ENCODE measurements around the gene RIMOC1. TPM values are rescaled to one million over a fixed set of nuclear protein-coding genes. Genes with fewer than 3 reads are reported as not detected.

Gene RIMOC1
- total and polyA plus RNA-seq, 2 of the 8 experiments (the other 6 are each of a cell fraction or from before 2014, with no cell fraction given), result 20.6 to 35.1 TPM

DNA sequence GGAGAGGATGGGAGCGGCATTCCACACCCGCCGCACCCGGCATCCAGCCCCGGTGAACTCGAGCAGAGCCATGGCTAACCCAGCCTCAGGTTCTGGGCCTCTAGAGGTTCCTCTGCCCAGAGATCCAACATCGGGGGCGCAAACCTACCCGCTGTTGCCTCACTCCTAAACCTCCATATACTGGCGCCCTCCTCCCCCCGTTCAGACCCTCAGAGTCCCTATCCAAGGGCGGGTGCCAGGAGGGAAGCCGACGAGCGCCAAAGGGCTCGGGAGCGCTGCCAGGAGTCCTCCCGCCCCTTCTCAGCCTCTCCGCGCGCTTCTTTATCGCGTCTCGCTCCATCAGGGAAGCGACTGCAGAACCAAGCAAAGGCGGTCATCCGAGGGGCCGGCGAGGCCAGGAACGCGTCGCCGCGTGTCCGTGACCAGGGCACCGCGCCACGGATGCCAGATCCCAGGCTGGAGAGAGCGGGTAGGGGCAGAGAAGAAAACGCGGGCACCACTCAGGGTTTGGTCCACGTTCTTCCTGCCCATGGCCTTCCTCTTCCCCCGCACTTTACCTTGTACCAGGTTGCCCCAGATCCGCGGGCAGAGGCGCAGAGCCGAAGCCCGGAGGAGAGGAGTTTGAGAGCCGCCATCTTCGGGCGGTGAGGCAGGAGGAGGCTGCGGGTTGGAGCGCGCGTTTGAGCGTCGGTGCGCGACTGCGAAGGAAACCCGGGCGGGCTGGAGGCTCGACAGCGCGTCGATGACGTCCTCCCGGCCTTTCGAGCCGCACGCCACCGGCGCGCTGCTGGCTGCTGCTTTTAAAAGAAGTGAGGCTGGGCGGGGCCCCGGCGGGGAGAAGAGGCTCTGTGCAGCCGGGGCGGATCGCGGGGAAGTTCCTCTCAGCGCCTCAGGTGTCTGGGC, 34.2 kb upstream of the RIMOC1 start, which contains the start of gene OXCT1 (continued):
- TF ChIP-seq, protein P1, sequence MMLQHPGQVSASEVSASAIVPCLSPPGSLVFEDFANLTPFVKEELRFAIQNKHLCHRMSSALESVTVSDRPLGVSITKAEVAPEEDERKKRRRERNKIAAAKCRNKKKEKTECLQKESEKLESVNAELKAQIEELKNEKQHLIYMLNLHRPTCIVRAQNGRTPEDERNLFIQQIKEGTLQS (IDR thresholded peaks at IDR 0.05; ENCODE audit: insufficient read depth, low read depth, low read length), result no peak
- TF ChIP-seq RAD21 (IDR thresholded peaks at IDR 0.05 in 1 of 2, conservative IDR thresholded peaks at IDR 0.05 in 1 of 2; ENCODE audit: low read depth in 2 of 2, low read length in 2 of 2), result 0 out of 4 replicates have a peak, but pooled peaks of 1 of the 2 experiments have one; percentile 0
- TF ChIP-seq TBP (IDR thresholded peaks at IDR 0.05; ENCODE audit: low read depth, low read length), result peak; percentile 88
- peak; percentile 86 for TF ChIP-seq PHF8 (conservative IDR thresholded peaks at IDR 0.05; ENCODE audit: low read depth, low read length)
- TF ChIP-seq RBBP5 (IDR thresholded peaks at IDR 0.05; ENCODE audit: borderline replicate concordance, low read depth, low read length), result peak; percentile 77; the same call in 1 of the 2 replicates
- no peak for TF ChIP-seq NANOG (IDR thresholded peaks at IDR 0.05; ENCODE audit: insufficient read depth, low read depth, low read length, poor library complexity, severe bottlenecking)
- no peak; the same call in 1 of the 2 replicates for TF ChIP-seq SUZ12 (IDR thresholded peaks at IDR 0.05; ENCODE audit: low read length)
- no peak for TF ChIP-seq CEBPB (IDR thresholded peaks at IDR 0.05; ENCODE audit: low read depth, low read length)
- peak; percentile 85 for TF ChIP-seq CREB1 (IDR thresholded peaks at IDR 0.05)
- TF ChIP-seq SIN3A (conservative IDR thresholded peaks at IDR 0.05 in 1 of 2, IDR thresholded peaks at IDR 0.05 in 1 of 2; ENCODE audit: low read depth in 1 of 2, low read length in 2 of 2), result peak in 1 of 2 experiments; percentile 43; a peak in 1 of 4 replicates
- peak; percentile 97 for TF ChIP-seq TAF1 (IDR thresholded peaks at IDR 0.05; ENCODE audit: low read depth, low read length)
- TF ChIP-seq POLR2AphosphoS5 (IDR thresholded peaks at IDR 0.05; ENCODE audit: low read depth, low read length), result peak; percentile 91
- TF ChIP-seq SRF (IDR thresholded peaks at IDR 0.05; ENCODE audit: low read depth, low read length), result 0 out of 2 replicates have a peak, but pooled peaks have one; percentile 5
- peak; percentile 96 for TF ChIP-seq ASH2L (IDR thresholded peaks at IDR 0.05; ENCODE audit: low read length)
- peak; percentile 90 to 92 for TF ChIP-seq POLR2A (IDR thresholded peaks at IDR 0.05; ENCODE audit: control extremely low read depth in 1 of 2, low read depth in 2 of 2, low read length in 2 of 2)

Measured in H1 (cell line).